Type B pancreatic cell (in vitro differentiated cells): Measurements from ENCODE around the gene CPD. TPM values are rescaled to one million over a fixed set of nuclear protein-coding genes. Genes with fewer than 3 reads are reported as not detected.

ENCODE experiments used
- DNase-seq: peaks from one replicate; pipeline ENCODE4 v3.0.0; 2021; ENCODE audit warnings: mixed read lengths; ENCODE audit not compliant: unreplicated experiment; ENCODE audit errors: extremely low spot score
- H3K27ac Mint-ChIP-seq: 2 replicates; pipeline ENCODE4 v1.8.0; 2021; ENCODE audit warnings: mild to moderate bottlenecking, mixed read lengths
- H3K27me3 Mint-ChIP-seq: 2 replicates; pipeline ENCODE4 v1.8.0; 2021; ENCODE audit warnings: mixed read lengths
- H3K36me3 Mint-ChIP-seq: 2 replicates; pipeline ENCODE4 v1.8.0; 2021; ENCODE audit warnings: mixed read lengths
- H3K4me1 Mint-ChIP-seq: one replicate; pipeline ENCODE4 v1.8.0; 2021; ENCODE audit warnings: mixed read lengths; ENCODE audit not compliant: unreplicated experiment
- H3K4me3 Mint-ChIP-seq: 2 replicates; pipeline ENCODE4 v1.8.0; 2021; ENCODE audit warnings: mild to moderate bottlenecking, mixed read lengths
- H3K9me3 Mint-ChIP-seq: 2 replicates; pipeline ENCODE4 v1.8.0; 2021; ENCODE audit warnings: mixed read lengths
- total RNA-seq: library from RNA; stranded (reverse); gene quantifications from 2 replicates; pipeline ENCODE4 v1.2.1, GENCODE V29; 2021; ENCODE audit warnings: low replicate concordance
- TF ChIP-seq, protein P1 (sequence below): fragments of 200-600 bp; sonication (generic); conservative IDR thresholded peaks from 2 replicates; pipeline ENCODE4 v1.5.0; 2021; ENCODE audit warnings: antibody characterized with exemption, mild to moderate bottlenecking

CPD gene
- total RNA-seq, 1 donor from 2014 or later: 71.2 TPM

- TF ChIP-seq, protein P1, sequence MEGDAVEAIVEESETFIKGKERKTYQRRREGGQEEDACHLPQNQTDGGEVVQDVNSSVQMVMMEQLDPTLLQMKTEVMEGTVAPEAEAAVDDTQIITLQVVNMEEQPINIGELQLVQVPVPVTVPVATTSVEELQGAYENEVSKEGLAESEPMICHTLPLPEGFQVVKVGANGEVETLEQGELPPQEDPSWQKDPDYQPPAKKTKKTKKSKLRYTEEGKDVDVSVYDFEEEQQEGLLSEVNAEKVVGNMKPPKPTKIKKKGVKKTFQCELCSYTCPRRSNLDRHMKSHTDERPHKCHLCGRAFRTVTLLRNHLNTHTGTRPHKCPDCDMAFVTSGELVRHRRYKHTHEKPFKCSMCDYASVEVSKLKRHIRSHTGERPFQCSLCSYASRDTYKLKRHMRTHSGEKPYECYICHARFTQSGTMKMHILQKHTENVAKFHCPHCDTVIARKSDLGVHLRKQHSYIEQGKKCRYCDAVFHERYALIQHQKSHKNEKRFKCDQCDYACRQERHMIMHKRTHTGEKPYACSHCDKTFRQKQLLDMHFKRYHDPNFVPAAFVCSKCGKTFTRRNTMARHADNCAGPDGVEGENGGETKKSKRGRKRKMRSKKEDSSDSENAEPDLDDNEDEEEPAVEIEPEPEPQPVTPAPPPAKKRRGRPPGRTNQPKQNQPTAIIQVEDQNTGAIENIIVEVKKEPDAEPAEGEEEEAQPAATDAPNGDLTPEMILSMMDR: no peak
- no peaks in the 10 kb centered on the region for H3K27me3 Mint-ChIP-seq
- H3K4me3 Mint-ChIP-seq: no peak overlapping the region
- no peaks in the 10 kb centered on the region for H3K9me3 Mint-ChIP-seq
- no peaks in the 10 kb centered on the region for H3K36me3 Mint-ChIP-seq
- H3K27ac Mint-ChIP-seq: no peak overlapping the region
- H3K4me1 Mint-ChIP-seq: peaks cover 11% of the 10 kb centered on the region
- DNase-seq: no peak
Observed at GRCh38 chr17:30368912-30369720, 9.6 kb upstream of the CPD start.

GRCh38 chr17:30369995-30370394, 8.7 kb upstream of the CPD start:
- TF ChIP-seq, protein P1: no peak
- no peak for DNase-seq

GRCh38 chr17:30372755-30373154, 6.0 kb upstream of the CPD start:
- no peak overlapping the region for H3K4me3 Mint-ChIP-seq

More at GRCh38 chr17:30369995-30370394, 8.7 kb upstream of the CPD start:
- Mint-ChIP-seq H3K4me1 (peaks cover 11% of the 10 kb centered on the region), H3K9me3 (no peaks in the 10 kb centered on the region), H3K36me3 (no peaks in the 10 kb centered on the region), H3K27me3 (no peaks in the 10 kb centered on the region), H3K4me3 (no peak overlapping the region), H3K27ac (no peak overlapping the region)

GRCh38 chr17:30375661-30376060, 3.1 kb upstream of the CPD start:
- Mint-ChIP-seq H3K36me3 (no peaks in the 10 kb centered on the region), H3K4me3 (no peak overlapping the region), H3K9me3 (no peaks in the 10 kb centered on the region), H3K27me3 (no peaks in the 10 kb centered on the region), H3K27ac (no peak overlapping the region), H3K4me1 (peaks cover 30% of the 10 kb centered on the region)
- DNase-seq: no peak
- TF ChIP-seq, protein P1: no peak

More at GRCh38 chr17:30372755-30373154, 6.0 kb upstream of the CPD start:
- no peak for DNase-seq
- H3K27ac Mint-ChIP-seq: no peak overlapping the region
- TF ChIP-seq, protein P1: no peak
- H3K9me3 Mint-ChIP-seq: no peaks in the 10 kb centered on the region
- H3K27me3 Mint-ChIP-seq: no peaks in the 10 kb centered on the region
- peaks cover 30% of the 10 kb centered on the region for H3K4me1 Mint-ChIP-seq
- no peaks in the 10 kb centered on the region for H3K36me3 Mint-ChIP-seq

- peak overlapping the region; percentile 92 for H3K4me3 Mint-ChIP-seq
- H3K27ac Mint-ChIP-seq: peak overlapping the region; percentile 66
- no peaks in the 10 kb centered on the region for H3K9me3 Mint-ChIP-seq
- no peak for DNase-seq
- TF ChIP-seq, protein P1: no peak
- H3K36me3 Mint-ChIP-seq: no peaks in the 10 kb centered on the region
- H3K4me1 Mint-ChIP-seq: peaks cover 38% of the 10 kb centered on the region
- no peaks in the 10 kb centered on the region for H3K27me3 Mint-ChIP-seq
Observed at GRCh38 chr17:30376621-30377452, 1.9 kb upstream of the CPD start.
